ENCODE data around the gene CHMP6. TPM values are rescaled to one million over a fixed set of nuclear protein-coding genes. Genes with fewer than 3 reads are reported as not detected.

CHMP6 gene
- total RNA-seq, 4 donors from 2014 or later = 13.5 to 23.2 (median 16.8) TPM

- TF ChIP-seq CTCF (IDR thresholded peaks at IDR 0.05) = no peak
- ATAC-seq (ENCODE audit: low FRiP score) (no peak), DNase-seq (ENCODE audit: low spot score) (no peak)
These were observed 29.0 kb upstream of the CHMP6 start for GRCh38 chr17:80962356-80963329.

- ATAC-seq (ENCODE audit: low FRiP score) (no peak), DNase-seq (ENCODE audit: low spot score) (no peak)
- TF ChIP-seq CTCF (IDR thresholded peaks at IDR 0.05) = no peak
These were observed 27.7 kb upstream of the CHMP6 start for GRCh38 chr17:80963812-80964543.

- TF ChIP-seq CTCF (IDR thresholded peaks at IDR 0.05) = no peak
- no peak for DNase-seq (ENCODE audit: low spot score)
- no peak for ATAC-seq (ENCODE audit: low FRiP score)
These were observed 27.1 kb upstream of the CHMP6 start for GRCh38 chr17:80964544-80964856.

- TF ChIP-seq CTCF (IDR thresholded peaks at IDR 0.05) = no peak
- no peak for DNase-seq (ENCODE audit: low spot score)
- ATAC-seq (ENCODE audit: low FRiP score) = no peak
These were observed 26.6 kb upstream of the CHMP6 start for GRCh38 chr17:80964859-80965580.

DNA sequence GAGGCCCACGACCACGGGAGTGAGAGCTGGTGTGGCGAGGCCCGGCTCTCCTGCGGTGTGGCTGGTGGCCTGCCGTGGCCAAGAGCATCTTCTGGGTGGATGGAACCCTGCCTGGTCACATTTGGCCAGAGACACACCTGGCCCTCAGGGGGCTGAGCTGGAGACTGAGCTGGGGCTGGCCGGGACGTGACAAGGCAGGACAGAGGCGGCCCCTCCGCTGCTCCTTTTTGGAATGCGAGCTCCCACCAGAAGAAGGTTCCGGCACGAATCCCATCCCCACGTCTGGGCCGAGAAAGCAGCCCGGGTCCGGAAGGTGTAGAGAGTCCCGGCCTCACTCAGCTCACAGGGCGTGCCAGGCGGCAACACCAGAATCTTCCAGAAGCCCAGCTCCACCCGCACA lies 26.0 kb upstream of the CHMP6 start:
- ATAC-seq (ENCODE audit: low FRiP score) (no peak), DNase-seq (ENCODE audit: low spot score) (no peak)
- no peak for TF ChIP-seq CTCF (IDR thresholded peaks at IDR 0.05)

- TF ChIP-seq CTCF (IDR thresholded peaks at IDR 0.05) = no peak
- ATAC-seq (ENCODE audit: low FRiP score) = no peak
These were observed 24.2 kb upstream of the CHMP6 start for GRCh38 chr17:80967404-80967872.

More at GRCh38 chr17:80967404-80967872, 24.2 kb upstream of the CHMP6 start:
- DNase-seq (ENCODE audit: low spot score) = no peak

Data from omental fat pad (tissue), 4 donors.